MCF 10A (cell line): ENCODE measurements around the gene ASB15. TPM values are rescaled to one million over a fixed set of nuclear protein-coding genes. Genes with fewer than 3 reads are reported as not detected.

Experiments used
- BruUV-seq: library from RNA; stranded (reverse); fragments of 400-500 nt; replicated peaks from 2 replicates; lab custom pipeline; 2021; lab: Mats Ljungman, UMichigan
- CTCF ChIA-PET: fragments of 300-600 bp; sonication (Branson Sonifier 250); formaldehyde crosslinking; extraction: SDS; loops from one replicate; lab custom pipeline; 2021; ENCODE audit warnings: antibody characterized with exemption, inconsistent platforms; lab: Yijun Ruan, JAX
- POLR2A ChIA-PET: fragments of 300-600, 350-650 bp; sonication (Branson Sonifier 250); formaldehyde crosslinking; extraction: SDS; loops from one replicate; lab custom pipeline; 2020; ENCODE audit warnings: antibody characterized with exemption, inconsistent platforms; lab: Yijun Ruan, JAX
- DNase-seq: peaks from one replicate; pipeline ENCODE4 v3.0.0-alpha.2; 2018; ENCODE audit not compliant: unreplicated experiment
- H3K27ac Mint-ChIP-seq: one replicate; pipeline ENCODE4 v1.8.0; 2022; ENCODE audit warnings: mild to moderate bottlenecking, low read depth, mixed read lengths; ENCODE audit not compliant: unreplicated experiment
- H3K27me3 Mint-ChIP-seq: one replicate; pipeline ENCODE4 v1.8.0; 2022; ENCODE audit warnings: mixed read lengths; ENCODE audit not compliant: insufficient read depth, unreplicated experiment
- H3K36me3 Mint-ChIP-seq: one replicate; pipeline ENCODE4 v1.8.0; 2022; ENCODE audit warnings: mild to moderate bottlenecking, moderate library complexity, mixed read lengths; ENCODE audit not compliant: insufficient read depth, unreplicated experiment
- H3K4me1 Mint-ChIP-seq: one replicate; pipeline ENCODE4 v1.8.0; 2022; ENCODE audit warnings: mixed read lengths; ENCODE audit not compliant: insufficient read depth, unreplicated experiment
- H3K4me3 Mint-ChIP-seq: one replicate; pipeline ENCODE4 v1.8.0; 2022; ENCODE audit warnings: mild to moderate bottlenecking, moderate library complexity, mixed read lengths; ENCODE audit not compliant: unreplicated experiment
- H3K9me3 Mint-ChIP-seq: one replicate; pipeline ENCODE4 v1.8.0; 2022; ENCODE audit warnings: mixed read lengths; ENCODE audit not compliant: unreplicated experiment
- CTCF ChIP-seq: fragments of 200-600 bp; IDR thresholded peaks from one replicate; pipeline ENCODE4 v1.8.0; 2022; ENCODE audit warnings: antibody characterized with exemption, mild to moderate bottlenecking; ENCODE audit not compliant: unreplicated experiment
- intact Hi-C: fragments of 100-400 bp; cut with micrococcal nuclease; formaldehyde crosslinking; loops from 2 replicates; pipeline ENCODE4 v1.14.1; 2022
- total RNA-seq: library from RNA; stranded (reverse); gene quantifications from 2 replicates; pipeline ENCODE4 v1.2.3, GENCODE V29; 2022

The ASB15 gene
- total RNA-seq, 1 experiment from 2014 or later: not detected

- ChIA-PET POLR2A (interaction anchor here (0.5 to 1.5 kb wide), 4 partner anchors 12 to 1521 kb away, joined by 3 to 6 read pairs (median 4); no protein-coding TSS in a partner anchor), CTCF (interaction anchor here (0.6 to 1.5 kb wide), 3 partner anchors 10 to 182 kb away, joined by 3 read pairs; no protein-coding TSS in a partner anchor)
- Mint-ChIP-seq H3K4me3 (no peak overlapping the region), H3K27me3 (no peaks in the 10 kb centered on the region), H3K27ac (peak overlapping the region; percentile 32), H3K9me3 (no peaks in the 10 kb centered on the region), H3K4me1 (peaks cover 10% of the 10 kb centered on the region), H3K36me3 (no peaks in the 10 kb centered on the region)
- no TSS peak for BruUV-seq
- no peak for TF ChIP-seq CTCF
- DNase-seq: no peak
- intact Hi-C loops: no loop called here
These were observed 67.9 kb downstream of the ASB15 start for GRCh38 chr7:123669485-123669884.

- Mint-ChIP-seq H3K27ac (peak overlapping the region; percentile 35), H3K27me3 (no peaks in the 10 kb centered on the region), H3K9me3 (no peaks in the 10 kb centered on the region), H3K4me3 (no peak overlapping the region), H3K36me3 (peaks cover 5% of the 10 kb centered on the region), H3K4me1 (peaks cover 21% of the 10 kb centered on the region)
- intact Hi-C loops: no loop called here
- POLR2A ChIA-PET: interaction anchor here (1.0 to 3.1 kb wide), 6 partner anchors 21 to 181 kb away, joined by 3 to 21 read pairs (median 3); partner anchors contain the start of gene WASL
- no TSS peak for BruUV-seq
- DNase-seq: no peak
- CTCF ChIA-PET: interaction anchor here (0.6 to 1.9 kb wide), 5 partner anchors 11 to 92 kb away, joined by 3 to 6 read pairs (median 5); no protein-coding TSS in a partner anchor
- no peak for TF ChIP-seq CTCF
These were observed 71.6 kb downstream of the ASB15 start for GRCh38 chr7:123673137-123673732.

GRCh38 chr7:123673752-123674398 lies 72.3 kb downstream of the ASB15 start:
- intact Hi-C loops: loop anchor here (2.0 kb wide), 2 partner anchors 39 to 93 kb away; no protein-coding TSS in a partner anchor
- H3K27ac Mint-ChIP-seq: no peak overlapping the region
- peaks cover 5% of the 10 kb centered on the region for H3K36me3 Mint-ChIP-seq
- H3K9me3 Mint-ChIP-seq: no peaks in the 10 kb centered on the region
- ChIA-PET CTCF (interaction anchor here (0.6 to 2.1 kb wide), 11 partner anchors 11 to 1530 kb away, joined by 3 to 9 read pairs (median 5); no protein-coding TSS in a partner anchor), POLR2A (interaction anchor here (0.6 to 3.1 kb wide), 14 partner anchors 9 to 181 kb away, joined by 3 to 21 read pairs (median 5); partner anchors contain the start of genes NDUFA5 and WASL)
- no peak for DNase-seq
- no peak for TF ChIP-seq CTCF
- no TSS peak for BruUV-seq
- H3K27me3 Mint-ChIP-seq: no peaks in the 10 kb centered on the region
- peaks cover 21% of the 10 kb centered on the region for H3K4me1 Mint-ChIP-seq
- no peak overlapping the region for H3K4me3 Mint-ChIP-seq
